Measurements from ENCODE around the gene CCNF.

GRCh38 chr16:2473999-2474876 lies 45.0 kb downstream of the CCNF start:
- TF ChIP-seq MAX (IDR thresholded peaks at IDR 0.05) (no peak), CTCF (IDR thresholded peaks at IDR 0.05; ENCODE audit: low read depth, low read length, missing input control) (peak; percentile 34), YY1 (IDR thresholded peaks at IDR 0.05) (no peak), SP1 (IDR thresholded peaks at IDR 0.05) (no peak), GABPA (IDR thresholded peaks at IDR 0.05 in 1 of 2, conservative IDR thresholded peaks at IDR 0.05 in 1 of 2) (no peak), RAD21 (IDR thresholded peaks at IDR 0.05) (no peak), JUND (IDR thresholded peaks at IDR 0.05) (no peak), FOXA2 (IDR thresholded peaks at IDR 0.05) (no peak)
